ENCODE results near the gene C3AR1. TPM values are rescaled to one million over a fixed set of nuclear protein-coding genes. Genes with fewer than 3 reads are reported as not detected.

The C3AR1 gene
- total RNA-seq, 2 experiments from 2014 or later, result 1.1 to 1.4 TPM

DNA sequence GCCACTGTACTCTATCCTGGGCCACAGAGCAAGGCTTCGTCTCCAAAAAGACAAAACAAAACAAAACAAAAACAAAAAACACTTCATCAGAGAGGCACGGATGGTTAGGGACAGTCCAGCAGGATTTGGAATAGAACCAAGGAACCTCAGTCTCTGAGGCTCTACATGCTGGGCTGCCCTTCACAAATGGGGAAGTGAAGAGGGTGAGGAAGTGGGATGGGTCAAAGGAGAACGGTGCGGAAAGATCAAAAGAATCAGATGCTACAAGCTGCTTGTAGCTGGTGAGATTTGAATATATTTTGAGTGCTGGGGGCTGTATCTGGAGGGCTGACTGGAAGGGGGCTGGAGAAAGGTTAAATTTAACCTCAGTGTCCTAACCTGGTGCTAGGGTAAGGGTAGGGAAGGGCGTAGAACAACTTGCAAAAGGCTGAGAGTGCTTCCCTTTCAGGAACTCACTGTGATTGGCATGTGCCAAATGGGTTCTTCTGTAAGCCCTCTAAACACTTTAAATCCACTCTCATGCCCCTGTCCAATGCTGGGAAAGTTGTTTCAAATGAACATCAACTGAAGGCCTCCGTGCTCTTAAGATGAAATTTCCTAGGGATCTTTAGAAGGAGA, 29.0 kb downstream of the C3AR1 start:
- intact Hi-C loops (cut with micrococcal nuclease), result no loop called here
- POLR2A ChIA-PET, result interaction anchor here (1.2 to 2.0 kb wide), 3 partner anchors 41 to 101 kb away, joined by 3 to 5 read pairs (median 4); partner anchors contain the start of gene SLC2A3
- no peaks in the 10 kb centered on the region for H3K9me3 Mint-ChIP-seq
- ATAC-seq (no peak), DNase-seq (no peak)
- peaks cover 8% of the 10 kb centered on the region for H3K36me3 Mint-ChIP-seq (ENCODE audit: low read depth)
- peaks cover 58% of the 10 kb centered on the region for H3K4me1 Mint-ChIP-seq (ENCODE audit: low read depth)
- H3K27me3 Mint-ChIP-seq, result no peaks in the 10 kb centered on the region
- no peak for TF ChIP-seq CTCF (IDR thresholded peaks at IDR 0.05)
- CTCF ChIA-PET, result interaction anchor here (1.6 to 2.8 kb wide), 4 partner anchors 8 to 41 kb away, joined by 4 to 19 read pairs (median 10); no protein-coding TSS in a partner anchor
- H3K4me3 Mint-ChIP-seq, result peak overlapping the region; percentile 13
- H3K27ac Mint-ChIP-seq, result peak overlapping the region; percentile 59

- no peaks in the 10 kb centered on the region for H3K27me3 Mint-ChIP-seq
- H3K9me3 Mint-ChIP-seq, result no peaks in the 10 kb centered on the region
- no peak overlapping the region for H3K27ac Mint-ChIP-seq
- CTCF ChIA-PET, result interaction anchor here (1.0 to 2.7 kb wide), 4 partner anchors 8 to 196 kb away, joined by 3 to 8 read pairs (median 6); no protein-coding TSS in a partner anchor
- H3K4me1 Mint-ChIP-seq (ENCODE audit: low read depth), result peaks cover 62% of the 10 kb centered on the region
- TF ChIP-seq CTCF (IDR thresholded peaks at IDR 0.05), result no peak
- intact Hi-C loops (cut with micrococcal nuclease), result no loop called here
- ATAC-seq (no peak), DNase-seq (no peak)
- peaks cover 8% of the 10 kb centered on the region for H3K36me3 Mint-ChIP-seq (ENCODE audit: low read depth)
- no peak overlapping the region for H3K4me3 Mint-ChIP-seq
- POLR2A ChIA-PET, result interaction anchor here (0.7 to 1.6 kb wide), 3 partner anchors 9 to 45 kb away, joined by 3 to 4 read pairs (median 4); no protein-coding TSS in a partner anchor
These were observed 29.8 kb downstream of the C3AR1 start for GRCh38 chr12:8036346-8036745.

GRCh38 chr12:8035440-8036010, 30.6 kb downstream of the C3AR1 start:
- ATAC-seq (no peak), DNase-seq (no peak)
- Mint-ChIP-seq H3K27me3 (no peaks in the 10 kb centered on the region), H3K36me3 (ENCODE audit: low read depth) (peaks cover 8% of the 10 kb centered on the region), H3K4me1 (ENCODE audit: low read depth) (peaks cover 62% of the 10 kb centered on the region), H3K4me3 (no peak overlapping the region), H3K27ac (no peak overlapping the region), H3K9me3 (no peaks in the 10 kb centered on the region)
- no peak for TF ChIP-seq CTCF (IDR thresholded peaks at IDR 0.05)
- intact Hi-C loops (cut with micrococcal nuclease), result no loop called here
- CTCF ChIA-PET, result interaction anchor here (1.0 to 3.8 kb wide), 8 partner anchors 8 to 196 kb away, joined by 3 to 25 read pairs (median 6); no protein-coding TSS in a partner anchor
- POLR2A ChIA-PET, result interaction anchor here (0.7 to 1.6 kb wide), 4 partner anchors 8 to 102 kb away, joined by 3 to 4 read pairs (median 4); no protein-coding TSS in a partner anchor

- intact Hi-C loops (cut with micrococcal nuclease), result no loop called here
- Mint-ChIP-seq H3K4me1 (ENCODE audit: low read depth) (peaks cover 62% of the 10 kb centered on the region), H3K27ac (peak overlapping the region; percentile 65), H3K36me3 (ENCODE audit: low read depth) (peaks cover 8% of the 10 kb centered on the region), H3K4me3 (peak overlapping the region; percentile 87), H3K9me3 (no peaks in the 10 kb centered on the region), H3K27me3 (no peaks in the 10 kb centered on the region)
- CTCF ChIA-PET, result interaction anchor here (1.0 to 3.8 kb wide), 6 partner anchors 11 to 197 kb away, joined by 3 to 25 read pairs (median 5); no protein-coding TSS in a partner anchor
- no peak for TF ChIP-seq CTCF (IDR thresholded peaks at IDR 0.05)
- DNase-seq, result no peak
- POLR2A ChIA-PET, result interaction anchor here (0.7 to 1.7 kb wide), 5 partner anchors 9 to 101 kb away, joined by 3 to 5 read pairs (median 4); no protein-coding TSS in a partner anchor
- ATAC-seq, result no peak
These were observed 31.4 kb downstream of the C3AR1 start for GRCh38 chr12:8034802-8035201.
